HepG2 (cell line): ENCODE measurements around the gene UNCX.

Source experiments
- BCL3 ChIP-seq: sonication (generic); formaldehyde crosslinking; IDR thresholded peaks from 2 replicates; pipeline ENCODE4 v1.5.1; 2020; ENCODE audit warnings: mild to moderate bottlenecking, missing genetic modification reagents, moderate library complexity
- CC2D1A ChIP-seq: sonication (generic); formaldehyde crosslinking; IDR thresholded peaks from 2 replicates; pipeline ENCODE4 v1.8.1; 2023; ENCODE audit warnings: mild to moderate bottlenecking, missing genetic modification reagents
- HDAC6 ChIP-seq: fragments of 200-600 bp; sonication (generic); IDR thresholded peaks from 2 replicates; pipeline ENCODE4 v1.7.0; 2017; ENCODE audit warnings: mild to moderate bottlenecking, antibody characterized with exemption, low read length, low read depth
- JUNB ChIP-seq: sonication (generic); formaldehyde crosslinking; IDR thresholded peaks from 2 replicates; pipeline ENCODE4 v1.8.0; 2022; ENCODE audit warnings: missing genetic modification reagents, mild to moderate bottlenecking, borderline replicate concordance
- KLF15 ChIP-seq: sonication (generic); formaldehyde crosslinking; IDR thresholded peaks from 2 replicates; pipeline ENCODE4 v1.8.1; 2023; ENCODE audit warnings: borderline replicate concordance, mild to moderate bottlenecking, inconsistent platforms, missing genetic modification reagents, mixed read lengths
- MYC ChIP-seq: sonication (generic); formaldehyde crosslinking; IDR thresholded peaks from 2 replicates; pipeline ENCODE4 v1.9.0; 2021; ENCODE audit warnings: missing genetic modification reagents, borderline replicate concordance
- NR3C1 ChIP-seq: sonication (generic); formaldehyde crosslinking; IDR thresholded peaks from 2 replicates; pipeline ENCODE4 v1.4.0; 2020; ENCODE audit warnings: missing genetic modification reagents
- RARA ChIP-seq: IDR thresholded peaks from 2 replicates; pipeline ENCODE4 v1.6.1; 2016; ENCODE audit warnings: missing genetic modification reagents, missing compliant biosample characterization
- RFX3 ChIP-seq: IDR thresholded peaks from 2 replicates; pipeline ENCODE4 v1.6.1; 2016; ENCODE audit warnings: missing biosample characterization, missing genetic modification reagents
- SNRNP70 ChIP-seq: fragments of 200-400 bp; formaldehyde crosslinking; IDR thresholded peaks from 2 replicates; pipeline ENCODE4 v1.6.1; 2017; ENCODE audit warnings: mild to moderate bottlenecking, low read depth, low read length, moderate library complexity
- SP1 ChIP-seq, 2 experiments: fragments of 450-650 bp in 1 of 2; sonication (generic) in 1 of 2; formaldehyde crosslinking in 1 of 2; IDR thresholded peaks; 2 replicates each; pipeline versions ENCODE4 v1.4.0 to v1.6.1; 2016 to 2020; ENCODE audit warnings: missing genetic modification reagents in 1 of 2
- ZBTB44 ChIP-seq: sonication (generic); formaldehyde crosslinking; IDR thresholded peaks from 2 replicates; pipeline ENCODE4 v1.4.0; 2020; ENCODE audit warnings: missing genetic modification reagents
- ZNF274 ChIP-seq: sonication (generic); formaldehyde crosslinking; IDR thresholded peaks from 2 replicates; pipeline ENCODE4 v1.5.1; 2020; ENCODE audit warnings: mild to moderate bottlenecking, missing genetic modification reagents
- ZNF432 ChIP-seq: sonication (generic); formaldehyde crosslinking; IDR thresholded peaks from 2 replicates; pipeline ENCODE4 v1.5.0; 2020; ENCODE audit warnings: missing genetic modification reagents, mild to moderate bottlenecking, borderline replicate concordance

GRCh38 chr7:1229202-1229947 is 3.3 kb upstream of the UNCX start:
- TF ChIP-seq JUNB (CRISPR knock-in tag) (no peak), RFX3 (CRISPR knock-in tag) (no peak), ZNF432 (CRISPR knock-in tag) (no peak), ZNF274 (CRISPR knock-in tag) (no peak), SNRNP70 (no peak), NR3C1 (CRISPR knock-in tag) (no peak), SP1 (IDR thresholded peaks at IDR 0.05) (no peak), SP1 (CRISPR knock-in tag; IDR thresholded peaks at IDR 0.05) (no peak), HDAC6 (no peak), RARA (CRISPR knock-in tag) (no peak), BCL3 (CRISPR knock-in tag) (no peak), KLF15 (CRISPR knock-in tag) (no peak), MYC (CRISPR knock-in tag) (no peak), CC2D1A (CRISPR knock-in tag) (no peak), ZBTB44 (CRISPR knock-in tag) (no peak)
